GM21447 (cell line): ENCODE results near the gene STIM2.
"Not testable (repeated sequence)": the region's sequence is repeated elsewhere in the genome, so short reads cannot be mapped to it uniquely, and the experiment has no call there.

Experiments
- ATAC-seq: cut with Tn5 transposase; IDR thresholded peaks from one replicate; pipeline ENCODE4 v1.9.1; 2021; ENCODE audit not compliant: unreplicated experiment

The STIM2 gene

DNA sequence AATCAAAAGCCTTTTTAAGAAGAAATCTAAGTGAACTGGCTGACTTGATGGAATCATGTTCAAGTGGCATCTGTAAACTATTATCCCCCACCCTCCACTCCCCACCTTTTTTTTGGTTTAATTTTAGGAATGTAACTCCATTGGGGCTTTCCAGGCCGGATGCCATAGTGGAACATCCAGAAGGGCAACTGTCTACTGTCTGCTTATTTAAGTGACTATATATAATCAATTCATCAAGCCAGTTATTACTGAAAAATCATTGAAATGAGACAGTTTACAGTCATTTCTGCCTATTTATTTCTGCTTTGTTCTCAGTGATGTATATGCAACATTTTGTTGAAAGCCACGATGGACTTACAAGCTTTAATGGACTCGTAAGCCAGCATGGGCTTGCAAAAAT lies 162.3 kb downstream of the STIM2 start:
- ATAC-seq = no peak

DNA sequence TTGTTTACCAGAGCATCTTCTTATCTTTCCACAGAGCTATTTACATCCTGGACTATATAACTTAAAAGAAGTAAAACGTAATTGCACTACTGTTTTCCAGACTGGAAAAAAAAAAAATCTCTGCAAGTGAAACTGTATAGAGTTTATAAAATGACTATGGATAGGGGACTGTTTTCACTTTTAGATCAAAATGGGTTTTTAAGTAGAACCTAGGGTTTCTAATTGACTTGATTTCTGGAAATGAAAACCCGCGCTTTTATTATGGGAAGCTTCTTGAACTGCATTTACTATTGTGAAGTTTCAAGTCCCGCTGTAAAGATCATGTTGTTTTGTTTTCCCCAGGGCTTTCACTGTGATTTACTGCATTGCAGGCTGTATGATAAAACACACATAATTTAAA lies 162.7 kb downstream of the STIM2 start:
- ATAC-seq = no peak

DNA sequence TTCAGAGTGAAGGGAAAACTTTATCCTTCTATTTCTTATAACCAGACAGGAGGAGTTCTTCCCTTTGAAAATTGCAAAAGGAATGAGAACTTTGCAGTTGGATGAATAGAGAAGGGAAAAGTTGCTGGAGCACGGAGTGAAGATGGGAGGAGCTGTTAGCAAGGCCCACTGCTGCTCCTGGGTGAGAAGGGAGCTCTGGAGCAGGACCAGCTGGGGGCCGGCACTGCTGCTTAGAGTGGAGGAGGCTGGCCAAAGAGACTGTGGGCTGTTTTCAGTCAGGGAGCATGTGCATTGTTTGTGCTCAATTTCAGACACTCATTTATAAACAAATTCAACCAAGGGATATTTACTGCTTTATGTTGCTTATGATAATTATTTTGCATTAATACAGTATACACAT lies 164.2 kb downstream of the STIM2 start:
- ATAC-seq = no peak

DNA sequence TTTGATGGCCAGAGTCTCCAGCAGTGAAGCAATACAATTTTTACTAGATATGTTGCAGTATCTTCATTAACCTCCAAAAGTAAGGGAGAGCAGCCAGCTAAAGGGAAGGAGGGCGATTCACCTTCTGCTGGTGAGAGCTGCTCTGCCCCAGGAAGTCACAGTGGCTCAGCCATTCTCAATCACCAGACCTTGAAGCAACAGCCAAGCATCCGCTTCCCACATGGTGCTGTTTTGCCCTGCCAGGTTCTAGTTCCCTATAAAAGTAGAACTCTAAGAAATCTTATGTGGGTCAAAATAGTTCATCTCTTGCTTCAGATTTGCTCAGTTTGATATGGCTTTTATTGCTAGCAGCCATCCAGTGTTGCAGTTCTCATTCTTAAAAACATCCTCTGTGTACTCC lies 166.8 kb downstream of the STIM2 start:
- ATAC-seq = no peak

DNA sequence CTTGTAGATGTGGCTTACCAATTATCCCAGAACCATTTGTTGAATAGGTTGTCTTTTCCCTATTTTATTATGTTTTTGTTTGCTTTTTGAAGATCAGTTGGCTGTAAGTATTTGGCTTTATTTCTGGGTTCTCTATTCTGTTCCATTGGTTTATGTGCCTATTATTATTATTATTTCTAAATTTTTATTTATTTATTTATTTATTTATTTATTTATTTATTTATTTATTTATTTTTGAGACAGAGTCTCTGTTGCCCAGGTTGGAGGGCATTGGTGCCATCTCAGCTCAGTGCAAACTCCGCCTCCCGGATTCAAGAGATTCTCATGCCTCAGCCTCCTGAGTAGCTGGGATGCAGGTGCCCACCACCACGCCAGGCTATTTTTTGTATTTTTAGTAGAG lies 174.5 kb downstream of the STIM2 start:
- ATAC-seq = not testable (repeated sequence)

DNA sequence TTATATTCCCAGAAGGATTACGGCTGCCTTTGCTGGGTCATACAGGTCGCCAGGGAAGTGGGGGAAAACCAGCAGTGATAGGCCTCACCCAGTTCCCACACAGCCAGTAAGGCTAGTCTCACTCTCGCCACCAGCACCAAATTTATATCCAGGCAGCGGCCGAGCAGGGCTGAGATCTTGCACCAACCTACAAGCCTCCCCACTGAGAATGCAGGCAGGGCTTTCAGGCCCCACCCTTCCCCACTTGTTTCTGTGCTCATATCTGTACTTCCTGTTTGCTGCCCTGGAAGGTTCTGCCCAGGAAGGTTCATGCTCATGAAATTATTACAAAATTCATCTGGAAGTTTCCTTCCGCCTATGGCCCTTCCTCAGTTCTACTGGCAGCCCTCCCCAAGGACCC lies 179.7 kb downstream of the STIM2 start:
- ATAC-seq = no peak

DNA sequence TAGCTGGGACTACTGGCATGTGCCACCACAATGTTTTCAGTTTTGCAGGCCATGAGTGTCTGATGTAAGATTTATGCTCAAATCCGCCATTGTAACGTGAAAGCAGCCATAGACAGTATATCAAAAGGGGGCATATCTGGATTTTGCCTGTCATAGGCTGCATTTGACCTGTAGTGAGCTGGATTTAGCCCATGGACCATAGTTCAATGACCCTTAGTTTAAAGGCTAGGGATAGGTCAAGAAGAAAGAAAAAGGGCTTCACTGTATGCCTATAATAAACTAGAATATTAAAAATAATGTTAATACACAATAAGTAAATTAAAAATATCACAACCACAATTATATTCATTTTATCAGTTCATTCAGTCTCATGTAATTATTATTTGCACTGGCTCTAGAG lies 181.8 kb downstream of the STIM2 start:
- ATAC-seq = no peak

DNA sequence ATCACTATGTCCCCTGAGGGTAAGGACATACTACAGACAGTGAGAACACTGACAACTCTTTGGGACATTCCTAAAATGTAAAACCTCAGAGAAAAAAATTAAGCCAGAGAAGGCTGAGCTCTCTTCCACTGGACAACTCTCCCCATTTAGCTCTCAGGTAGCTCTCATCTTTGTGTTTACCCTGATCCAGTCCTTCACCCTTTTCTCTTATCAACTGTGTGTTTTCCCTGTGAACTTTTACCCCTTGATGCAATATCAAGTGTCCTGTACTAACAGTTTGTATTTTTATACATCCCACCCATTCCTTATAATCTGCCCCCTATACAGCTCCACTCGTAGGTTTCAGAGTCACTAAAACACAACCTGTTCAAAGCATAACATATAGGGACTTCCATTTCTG lies 182.6 kb downstream of the STIM2 start:
- ATAC-seq = no peak

DNA sequence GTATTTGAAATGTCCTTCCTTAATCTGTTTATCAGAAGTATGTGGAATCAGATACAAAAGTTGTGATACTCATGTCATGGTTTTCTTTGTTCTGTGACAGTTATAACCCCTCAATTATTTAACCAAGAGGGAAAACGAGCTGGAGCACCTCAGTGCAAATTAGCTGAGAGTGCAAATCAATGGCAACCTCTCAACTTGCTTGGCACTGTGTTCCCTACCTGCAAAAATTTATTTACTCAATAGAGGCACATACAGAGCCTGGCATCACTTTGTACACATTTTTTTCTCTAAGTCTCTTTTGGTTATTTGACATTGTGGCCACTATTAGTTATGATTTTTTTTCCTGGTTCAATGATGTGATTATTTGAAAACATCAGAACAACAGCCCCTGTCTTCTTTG lies 186.2 kb downstream of the STIM2 start:
- ATAC-seq = no peak

DNA sequence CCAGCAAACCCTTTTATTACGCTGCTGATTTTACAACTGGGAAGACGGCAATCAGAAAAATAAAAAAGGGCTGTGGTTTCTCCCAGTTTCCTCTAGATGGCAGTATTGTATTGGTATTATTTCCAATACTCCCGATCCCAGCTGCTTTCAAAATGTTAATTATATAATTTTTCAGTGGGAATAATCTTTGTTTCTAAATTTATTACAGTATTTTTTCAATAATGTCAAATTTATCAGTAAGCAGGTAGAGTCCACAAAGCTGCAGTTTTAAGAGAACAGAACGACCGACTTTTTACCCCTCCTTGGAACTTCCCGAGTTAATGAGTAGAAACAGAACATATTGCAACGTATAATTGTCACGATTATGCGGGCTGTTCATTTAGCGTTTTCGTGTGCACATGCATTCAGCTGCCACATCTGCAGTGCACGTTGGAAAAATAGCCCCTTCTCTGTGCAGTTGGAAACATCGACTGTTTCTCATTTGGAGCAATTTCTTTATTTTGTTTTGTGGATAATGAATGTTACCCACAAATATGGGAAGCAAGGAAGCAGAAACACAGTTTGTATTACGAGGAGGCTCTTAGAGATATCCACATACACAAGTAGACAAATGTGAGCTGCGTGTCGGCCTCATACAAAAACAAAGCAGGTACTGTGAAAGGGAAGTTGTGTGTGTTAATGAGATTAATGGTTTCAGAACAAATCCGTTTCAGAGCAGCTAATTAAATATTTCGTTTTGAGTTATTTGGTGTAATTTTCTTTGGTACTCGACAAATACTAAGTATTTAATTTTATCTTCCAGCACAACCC lies 188.0 kb downstream of the STIM2 start:
- no peak for ATAC-seq

DNA sequence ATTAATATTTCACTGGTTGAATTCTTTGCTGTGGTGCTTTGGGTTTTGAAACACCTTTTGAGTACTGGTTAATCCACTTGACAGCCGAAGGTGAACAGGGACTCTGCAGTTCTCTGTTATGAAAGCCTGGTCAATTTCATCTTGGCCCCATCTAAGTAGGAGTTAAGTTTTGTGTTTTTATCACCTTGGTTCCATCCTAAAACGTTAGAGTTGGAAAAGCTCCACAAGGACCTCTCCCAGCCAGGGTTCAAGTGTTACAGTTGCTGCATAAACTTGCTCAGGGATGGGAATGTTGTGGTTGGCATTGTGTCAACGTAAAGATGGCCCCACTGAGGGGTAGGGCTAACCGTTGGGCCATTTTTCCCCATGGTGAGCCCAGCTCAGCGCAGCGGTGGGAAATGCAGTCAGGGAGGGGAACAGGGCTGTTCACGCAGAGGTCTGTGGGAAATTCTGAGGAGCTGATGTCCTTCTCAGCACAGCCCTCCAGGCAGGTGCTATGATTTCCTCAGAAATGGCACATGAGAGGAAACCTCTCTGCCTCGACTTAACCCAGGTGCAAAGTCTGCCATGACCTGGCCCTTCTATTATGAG lies 188.7 kb downstream of the STIM2 start:
- ATAC-seq = no peak

DNA sequence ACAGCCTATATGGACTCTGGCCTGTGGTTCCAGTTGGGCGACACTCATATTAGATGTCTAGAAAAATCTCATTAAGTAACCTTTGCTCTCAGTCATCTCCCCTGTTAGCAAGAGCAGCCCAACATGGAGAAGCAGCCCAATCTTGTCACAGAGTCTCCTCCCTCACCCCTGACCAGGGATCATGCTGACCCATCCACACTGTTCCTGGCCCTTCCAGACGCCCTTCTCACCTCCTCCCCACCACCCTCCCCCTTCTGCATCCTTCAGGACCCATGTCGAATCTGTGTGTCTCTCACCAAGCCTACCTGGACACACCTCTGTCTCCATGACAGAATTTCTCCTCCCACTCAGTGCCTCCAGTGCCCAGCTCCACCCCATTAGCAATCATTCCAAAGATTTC lies 190.1 kb downstream of the STIM2 start:
- no peak for ATAC-seq

DNA sequence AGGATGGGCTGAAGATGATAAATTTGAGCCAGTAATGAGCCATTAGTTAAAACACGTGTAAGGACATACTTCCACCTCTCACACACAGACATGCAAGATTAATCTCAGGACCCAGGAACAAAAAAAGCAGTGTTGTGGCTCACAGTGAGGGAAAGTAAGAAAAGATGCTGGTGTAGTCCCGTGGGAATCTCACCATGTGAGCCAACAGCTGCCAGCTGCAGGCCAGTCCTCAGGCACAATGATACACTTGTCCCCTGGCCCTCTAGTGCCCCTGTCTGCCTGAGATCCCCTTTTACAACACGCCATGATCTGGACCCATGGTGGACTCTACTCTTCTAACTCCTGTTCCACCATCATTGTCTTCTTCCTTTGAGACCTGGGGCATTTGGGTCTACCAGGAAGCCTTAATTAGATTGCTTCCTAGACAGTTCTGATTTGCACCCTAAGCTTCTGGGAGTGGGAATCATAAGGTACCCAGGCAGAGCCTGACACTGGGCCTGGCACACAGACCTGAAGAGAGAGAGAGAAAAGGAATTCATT lies 194.7 kb downstream of the STIM2 start:
- no peak for ATAC-seq

DNA sequence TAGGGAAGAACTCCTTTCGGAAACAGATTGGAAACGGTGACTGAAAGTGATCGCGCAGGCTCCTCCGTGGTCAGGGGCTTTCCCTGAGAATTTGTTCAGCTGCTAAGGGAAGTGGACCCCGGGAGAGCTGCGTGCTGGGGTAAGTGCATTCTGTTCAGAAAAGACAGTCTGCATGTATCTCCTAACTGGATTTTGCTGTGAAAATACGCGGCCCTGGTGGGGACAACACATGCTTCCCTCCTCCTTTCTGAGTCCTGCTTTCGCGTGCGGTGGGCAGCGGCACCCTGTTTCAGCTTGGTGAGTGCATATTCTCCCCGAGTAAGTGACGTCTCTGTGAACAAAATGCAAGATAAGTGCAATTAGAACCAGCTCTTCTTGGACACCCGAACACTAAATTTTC lies 195.6 kb downstream of the STIM2 start:
- no peak for ATAC-seq

DNA sequence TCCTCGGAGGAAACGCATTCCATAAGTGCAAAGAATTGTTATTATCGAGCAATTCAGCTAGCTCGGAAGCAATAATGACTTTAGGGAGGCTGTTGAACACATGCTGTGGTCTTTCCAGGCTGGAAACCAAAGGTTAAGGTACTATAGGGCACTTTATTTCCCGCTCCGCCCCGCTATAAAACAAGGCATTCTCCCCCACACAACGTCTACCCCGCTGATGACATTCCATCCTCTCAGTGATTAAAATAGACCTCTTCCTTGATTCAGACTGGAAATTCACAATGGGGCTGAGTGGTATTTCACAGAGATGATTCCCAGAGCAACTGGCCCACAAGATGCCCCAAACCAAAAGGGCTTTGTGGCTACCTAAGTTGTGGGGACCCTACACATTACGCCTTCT lies 196.4 kb downstream of the STIM2 start:
- no peak for ATAC-seq

DNA sequence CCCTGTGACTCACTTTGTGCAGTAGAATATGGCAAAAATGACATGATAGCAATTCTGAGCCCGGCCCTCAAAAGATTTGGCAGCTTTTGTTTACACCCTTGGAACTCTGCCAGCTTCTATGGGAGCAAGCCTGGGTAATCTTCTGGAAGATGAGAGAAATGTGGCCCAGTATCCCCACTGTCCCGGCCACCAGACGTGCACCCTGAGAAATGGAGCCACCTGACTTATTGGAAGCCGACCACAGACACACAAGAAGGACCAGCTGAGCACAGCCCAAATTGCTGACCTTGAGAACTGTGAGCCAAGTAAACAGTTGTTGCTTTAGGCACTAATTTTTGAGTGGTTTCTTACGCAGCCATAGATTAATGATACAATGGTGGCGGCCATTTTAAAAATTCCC lies 197.0 kb downstream of the STIM2 start:
- ATAC-seq = no peak

DNA sequence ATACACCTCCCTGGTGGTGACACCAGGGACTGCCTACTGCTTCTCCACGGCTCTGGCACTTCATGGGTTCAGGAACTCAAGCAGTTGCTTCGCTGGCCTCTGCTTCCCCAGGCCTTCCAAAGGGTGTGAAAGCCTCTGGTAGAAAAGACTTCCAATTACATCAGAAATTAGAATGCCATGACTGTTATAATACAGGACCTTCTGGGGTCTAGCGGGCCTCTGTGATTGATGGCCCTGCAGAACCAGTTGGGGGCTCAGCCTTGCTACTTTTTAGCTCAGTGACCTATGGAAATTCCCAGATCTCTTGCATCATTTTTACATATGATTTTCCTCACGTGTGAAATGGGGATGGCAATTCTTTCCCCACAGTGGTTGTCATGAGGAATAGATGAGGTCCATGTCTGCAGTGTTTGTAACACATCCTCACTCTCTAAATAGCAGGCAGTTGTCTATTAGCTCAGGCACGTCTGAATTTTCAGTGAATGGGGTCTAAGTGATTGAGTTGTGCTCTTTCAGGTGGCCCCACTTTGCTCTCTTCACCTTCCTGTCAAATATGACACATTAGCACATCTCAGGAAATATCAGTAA lies 198.3 kb downstream of the STIM2 start:
- ATAC-seq = no peak

DNA sequence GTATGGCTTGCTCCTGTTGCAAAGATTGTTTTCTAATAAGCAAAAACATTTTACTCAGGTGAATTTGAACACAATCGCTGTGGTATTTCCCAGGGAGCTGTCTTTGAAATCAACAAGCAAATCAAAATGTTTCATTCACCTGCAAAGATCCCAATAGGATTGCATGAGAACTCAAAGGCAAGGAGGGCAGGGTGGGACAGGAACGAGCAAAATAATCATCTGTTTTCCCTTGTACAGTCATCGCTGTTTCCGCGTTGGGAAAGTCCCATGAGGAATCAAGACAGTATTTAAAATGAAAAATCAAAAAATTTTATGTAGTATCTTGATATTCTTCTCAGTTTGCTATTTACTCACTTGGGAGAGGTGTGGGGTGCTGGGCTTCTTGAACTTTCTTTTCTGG lies 198.8 kb downstream of the STIM2 start:
- no peak for ATAC-seq

DNA sequence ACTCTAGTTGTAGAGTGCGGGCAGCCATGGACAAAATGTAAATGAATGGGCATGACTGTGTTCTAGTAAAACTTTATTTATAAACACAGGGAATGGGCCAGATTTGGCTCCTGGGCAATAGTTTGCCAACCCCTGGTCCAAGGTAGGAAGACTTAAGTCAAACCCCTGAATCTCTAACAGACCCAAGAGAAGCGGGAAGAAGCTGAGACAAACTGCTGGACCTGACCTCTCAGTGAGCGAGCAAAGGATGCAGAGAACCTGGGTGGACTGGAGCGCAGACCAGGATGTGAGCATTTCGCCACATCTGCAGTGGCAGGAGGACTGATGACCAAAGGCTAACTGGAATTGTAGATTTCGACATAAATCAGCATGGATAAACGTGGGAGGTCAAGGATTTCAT lies 201.6 kb downstream of the STIM2 start:
- no peak for ATAC-seq

DNA sequence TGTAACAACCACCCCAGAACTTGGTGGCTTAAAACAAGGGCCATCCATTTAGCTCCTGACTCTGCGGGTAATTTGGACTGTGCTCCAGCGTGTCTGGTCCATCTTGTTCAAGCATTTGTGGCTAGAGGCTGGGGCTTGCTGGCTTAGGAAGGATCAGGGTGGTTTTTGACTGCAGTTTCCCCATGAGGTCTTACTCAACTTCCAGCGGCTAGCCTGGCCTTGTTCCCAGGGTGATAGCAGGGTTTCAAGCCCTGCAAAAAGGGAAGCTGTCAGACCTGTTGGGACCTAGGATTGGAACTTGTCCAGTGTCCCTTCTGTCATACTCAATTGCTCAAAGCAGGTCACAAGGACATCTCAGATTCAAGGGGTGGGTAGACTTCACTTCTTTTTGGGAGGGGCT lies 205.9 kb downstream of the STIM2 start:
- ATAC-seq = no peak

DNA sequence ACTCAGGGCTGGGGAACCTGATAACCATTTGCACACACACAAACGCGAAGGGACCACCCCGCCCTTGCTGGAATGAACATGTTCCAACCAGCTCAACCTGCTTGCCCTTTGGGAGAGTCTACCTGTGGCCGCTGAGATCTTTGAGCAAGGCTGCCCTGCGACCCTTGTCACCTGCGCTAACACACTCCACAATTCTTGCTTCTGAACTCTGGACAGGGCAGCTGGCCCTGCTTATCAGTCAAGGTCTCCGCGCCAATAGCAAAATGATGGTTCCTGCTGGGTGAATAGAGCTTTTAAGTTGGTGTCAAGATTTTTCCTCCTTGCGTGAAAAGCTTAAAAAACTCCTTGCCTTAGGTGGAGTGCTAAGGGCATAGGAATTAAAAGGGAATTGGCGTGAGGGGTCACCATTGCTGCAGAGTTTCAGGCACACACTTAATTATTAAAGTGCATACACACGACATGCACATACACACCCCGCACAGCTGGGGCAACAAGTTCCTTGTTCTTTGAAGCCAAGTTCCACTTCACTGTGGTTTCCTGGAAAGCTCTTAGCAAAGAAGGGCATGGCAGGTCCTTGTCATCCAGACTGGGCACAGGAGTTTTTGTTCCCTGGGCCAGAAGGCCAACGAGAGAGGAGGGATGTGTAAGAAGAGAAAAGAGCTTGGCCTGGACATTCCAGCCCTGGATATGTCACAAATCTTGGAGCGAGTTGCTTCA lies 207.7 kb downstream of the STIM2 start:
- no peak for ATAC-seq
